CD4-positive, alpha-beta T cell treated with Interleukin-6 at 100 ng/mL for 8 hours (primary cell): Measurements from ENCODE around the gene CDH4.
"Not testable (repeated sequence)": the region's sequence is repeated elsewhere in the genome, so short reads cannot be mapped to it uniquely, and the experiment has no call there.

Experiments
- DNase-seq: peaks from one replicate; pipeline ENCODE4 v3.0.0-alpha.2; 2020; ENCODE audit warnings: mixed read lengths, low spot score

The CDH4 gene

DNA sequence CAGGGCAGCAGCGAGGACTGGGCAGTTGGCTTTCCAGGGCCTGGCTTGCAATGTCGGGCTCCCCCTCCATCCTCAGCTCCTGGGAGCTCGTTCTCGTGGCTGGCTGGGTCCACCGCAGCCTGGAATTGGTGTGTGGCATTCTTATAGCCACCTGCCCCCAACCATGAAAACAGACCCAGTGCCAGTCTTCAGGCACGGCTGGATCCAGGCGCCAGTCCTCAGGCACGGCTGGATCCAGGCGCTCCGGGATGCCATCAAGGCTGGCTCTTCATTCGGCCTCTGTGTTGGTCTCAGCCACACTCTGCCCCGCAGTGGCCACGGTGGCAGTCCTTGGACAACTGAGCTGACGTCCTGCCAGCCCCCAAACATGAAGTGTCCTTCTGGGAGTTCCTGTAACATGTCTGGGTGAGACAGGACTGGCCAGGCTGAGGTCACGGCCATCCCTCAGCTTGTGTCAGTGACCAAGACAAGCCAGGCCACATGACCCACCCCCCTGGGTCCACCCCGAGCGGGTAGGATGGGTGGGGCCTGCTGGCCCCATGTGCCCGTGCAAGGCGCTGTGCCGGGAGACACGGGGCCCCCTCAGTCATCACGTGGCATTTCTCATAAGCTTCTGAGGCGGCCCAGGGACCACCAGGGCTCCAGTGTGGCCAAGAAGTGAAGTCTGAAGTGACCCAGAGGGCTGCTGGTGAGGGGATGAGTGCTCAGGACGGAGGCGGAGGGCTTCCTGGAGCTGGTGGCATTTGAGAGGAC lies 714.6 kb downstream of the CDH4 start:
- no peak for DNase-seq

DNA sequence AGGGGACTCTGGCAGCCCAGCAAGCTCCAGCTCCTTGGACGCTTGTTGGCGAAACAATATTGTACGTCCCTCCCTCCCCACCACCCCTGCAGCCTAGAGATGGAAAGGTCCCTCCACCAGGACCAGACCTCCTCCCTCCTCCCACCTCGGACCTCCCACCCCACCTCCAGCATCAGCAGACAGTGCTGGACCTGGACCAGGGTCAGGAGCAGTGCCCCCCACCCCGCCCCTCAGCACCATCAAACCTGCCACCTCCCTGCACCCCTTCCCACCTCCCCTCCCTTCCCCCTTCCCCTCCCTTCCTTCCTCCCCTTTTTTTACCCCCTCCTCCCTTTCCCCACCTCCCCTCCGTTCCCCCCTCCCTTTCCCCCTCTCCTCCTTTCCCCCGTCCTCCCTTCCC lies 715.2 kb downstream of the CDH4 start:
- DNase-seq = no peak

DNA sequence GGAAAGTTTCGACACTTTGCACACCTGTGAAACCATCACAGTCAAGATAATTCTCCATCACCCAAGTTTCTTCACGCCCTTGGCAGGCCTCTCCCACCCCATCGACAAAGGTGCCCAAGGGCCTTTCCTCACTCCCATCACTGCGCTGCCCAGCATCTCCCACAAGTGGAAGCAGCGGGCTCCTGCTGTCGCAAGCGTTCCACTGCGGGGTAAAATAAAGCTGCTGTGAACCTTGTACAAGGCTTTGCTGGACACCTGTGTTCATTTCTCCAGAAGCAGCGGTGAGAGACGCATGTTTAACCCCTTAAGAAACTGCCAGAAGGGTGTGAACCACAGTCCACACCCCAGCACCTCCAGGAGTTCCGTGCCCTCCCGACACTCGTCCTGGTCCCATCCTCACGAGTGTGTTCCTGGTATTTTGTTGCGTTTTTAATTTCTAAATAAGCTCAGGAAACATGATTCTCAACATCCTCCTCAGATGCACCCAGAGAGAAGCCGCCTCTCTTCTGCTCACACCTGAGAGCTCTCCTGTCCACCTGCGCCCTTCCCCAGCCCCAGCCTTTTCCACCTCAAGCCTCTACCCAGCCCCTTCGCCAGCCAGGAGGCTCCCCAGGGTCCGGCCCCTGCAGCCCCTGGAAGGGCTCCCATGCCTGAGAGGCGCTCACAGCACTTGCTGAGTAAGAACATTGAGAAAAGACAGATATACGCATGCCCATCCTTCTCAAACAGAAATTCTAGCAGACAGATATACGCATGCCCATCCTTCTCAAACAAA lies 716.2 kb downstream of the CDH4 start:
- DNase-seq = no peak

DNA sequence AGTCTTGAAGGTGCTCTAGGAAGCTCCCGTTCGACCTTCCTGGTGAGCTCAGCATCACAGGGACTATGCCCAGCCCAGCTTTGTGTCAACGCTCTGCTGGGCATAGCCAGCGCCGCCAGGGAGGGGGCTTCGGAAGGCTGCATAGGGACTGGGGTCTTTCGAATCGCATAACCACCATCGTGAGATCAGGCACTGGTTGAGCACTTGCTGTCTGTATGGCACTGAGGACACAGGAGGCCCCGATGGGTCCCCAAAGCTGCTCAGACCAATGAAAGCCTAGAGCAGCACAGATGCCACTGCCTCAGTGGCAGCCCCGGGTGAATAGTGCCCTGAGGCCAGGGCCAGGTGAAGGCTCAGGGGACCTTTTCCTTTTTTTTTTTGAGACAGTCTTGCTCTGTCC lies 716.9 kb downstream of the CDH4 start:
- no peak for DNase-seq

DNA sequence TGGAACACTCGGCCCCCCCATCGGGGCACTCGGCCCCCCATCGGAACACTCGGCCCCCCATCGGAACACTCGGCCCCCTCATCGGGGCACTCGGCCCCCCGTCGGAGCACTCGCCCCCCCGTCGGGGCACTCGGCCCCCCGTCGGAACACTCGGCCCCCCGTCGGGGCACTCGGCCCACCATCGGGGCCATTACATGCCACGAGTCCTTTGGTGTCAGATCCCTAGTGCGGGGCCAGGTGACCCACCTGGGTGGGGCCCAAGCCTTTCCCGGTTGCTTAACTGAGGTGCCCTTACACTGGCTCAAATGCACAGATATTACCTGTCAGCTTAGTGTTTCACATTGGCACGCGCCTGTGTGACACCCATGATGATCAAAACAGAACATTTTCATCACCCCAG lies 717.7 kb downstream of the CDH4 start:
- DNase-seq = no peak

DNA sequence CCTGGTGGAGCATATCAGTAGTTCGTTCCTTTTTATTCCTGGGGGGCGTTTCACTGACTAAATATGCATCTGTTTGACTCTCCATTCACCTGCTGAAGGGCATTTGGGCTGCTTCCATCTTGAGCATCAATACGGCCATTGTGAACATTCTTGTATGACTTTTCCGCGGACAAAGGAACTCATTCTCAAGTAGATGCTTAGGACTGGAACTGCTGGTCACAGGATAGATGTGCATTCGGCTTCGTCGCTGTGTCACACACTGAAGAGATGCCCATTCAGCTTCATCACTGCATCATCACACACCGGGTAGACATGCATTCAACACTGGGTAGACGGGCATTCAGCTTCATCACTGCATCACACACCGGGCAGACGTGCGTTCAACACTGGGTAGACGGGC lies 718.3 kb downstream of the CDH4 start:
- DNase-seq = no peak

DNA sequence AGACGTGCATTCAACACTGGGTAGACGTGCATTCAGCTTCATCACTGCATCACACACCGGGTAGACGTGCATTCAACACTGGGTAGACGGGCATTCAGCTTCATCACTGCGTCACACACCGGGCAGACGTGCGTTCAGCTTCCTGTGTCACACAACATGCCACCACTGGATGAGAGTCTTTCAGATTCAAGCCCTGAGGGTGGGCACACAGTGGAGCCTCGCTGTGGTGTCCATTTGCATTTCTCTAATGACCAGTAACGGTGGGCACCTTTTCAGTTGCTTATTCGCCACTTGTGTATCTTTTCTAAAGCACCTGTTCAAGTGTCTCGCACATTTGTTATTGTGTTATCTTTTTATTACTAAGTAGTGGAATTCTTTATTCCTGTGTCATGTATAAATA lies 719.5 kb downstream of the CDH4 start:
- DNase-seq = not testable (repeated sequence)

DNA sequence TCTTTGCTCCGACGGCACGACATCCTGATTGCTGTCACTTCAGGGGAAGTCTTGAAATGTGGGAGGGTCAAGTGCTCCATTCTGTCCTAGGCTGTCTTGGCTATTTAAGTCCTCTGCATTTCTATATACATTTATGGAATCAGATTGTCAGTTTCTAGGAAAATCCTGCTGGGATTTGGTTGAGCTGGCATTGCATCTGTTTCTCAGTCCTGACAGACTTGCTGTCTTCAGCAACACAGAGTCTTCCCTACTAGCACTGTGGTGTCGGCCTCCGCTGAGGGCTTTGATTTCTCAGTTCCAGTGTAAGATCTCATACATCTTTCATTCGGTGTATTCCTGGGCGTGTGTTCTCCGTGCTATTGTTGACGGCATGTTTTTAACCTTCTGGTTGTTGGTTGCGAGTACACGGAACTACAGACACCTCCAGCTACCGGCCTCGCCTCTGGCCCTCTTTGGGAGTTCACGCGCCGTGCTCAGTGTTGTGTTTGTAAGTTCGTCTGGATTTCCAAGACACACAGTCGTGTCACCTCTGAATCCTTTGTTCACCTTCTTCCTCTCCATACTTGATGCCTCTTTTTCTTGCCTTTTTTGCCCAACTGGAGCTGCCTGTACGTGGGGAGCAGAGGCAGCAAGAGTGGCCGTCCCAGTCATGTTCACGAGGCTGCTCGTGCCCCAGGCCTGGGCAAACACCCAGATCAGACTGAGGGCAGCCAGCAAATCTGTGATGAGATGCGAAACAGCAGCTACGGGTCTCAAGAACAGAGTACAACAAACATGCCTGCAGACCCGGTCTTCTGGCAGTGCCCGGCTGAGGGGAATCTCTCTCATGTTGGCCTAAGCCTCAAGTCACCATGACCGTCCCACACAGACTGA lies 720.8 kb downstream of the CDH4 start:
- no peak for DNase-seq

DNA sequence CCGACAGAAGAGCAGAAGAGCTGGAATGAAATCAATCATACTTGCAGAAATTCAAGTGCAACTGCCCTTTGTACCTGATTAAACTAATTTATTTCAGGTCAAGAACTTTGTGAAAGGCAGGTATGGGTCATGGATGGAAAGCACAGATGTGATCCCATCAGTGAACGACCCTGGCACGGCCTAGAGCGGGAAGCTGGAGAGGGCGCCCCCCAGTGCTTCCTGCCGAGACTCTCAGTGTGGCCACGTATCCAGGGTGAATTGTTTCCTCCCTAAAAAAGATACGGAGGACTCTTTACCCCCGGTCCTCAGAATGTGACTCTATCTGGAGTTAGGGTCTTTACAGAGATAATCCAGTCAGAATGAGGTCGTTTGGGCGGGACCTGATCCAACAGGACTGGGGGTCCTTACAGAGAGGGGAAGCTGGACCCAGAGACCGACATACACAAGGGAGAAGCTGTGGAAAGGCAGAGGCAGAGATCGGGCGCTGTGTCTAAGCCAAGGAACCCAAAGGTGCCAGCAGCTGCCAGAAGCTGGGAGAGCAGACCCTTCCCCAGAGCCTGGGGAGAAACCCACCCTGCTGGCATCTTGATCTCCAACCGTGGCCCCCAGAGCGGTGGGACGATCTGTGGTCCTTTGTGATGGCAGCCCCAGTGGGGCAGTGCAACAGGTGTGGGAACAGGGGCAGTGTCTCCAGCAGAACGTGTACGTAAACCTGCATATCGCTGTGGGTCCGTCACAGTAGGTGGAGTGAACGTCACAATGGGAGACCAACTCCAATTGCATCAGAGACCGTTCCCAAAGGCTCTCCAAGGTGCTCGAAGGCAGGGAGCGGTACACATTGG lies 721.7 kb downstream of the CDH4 start:
- no peak for DNase-seq

DNA sequence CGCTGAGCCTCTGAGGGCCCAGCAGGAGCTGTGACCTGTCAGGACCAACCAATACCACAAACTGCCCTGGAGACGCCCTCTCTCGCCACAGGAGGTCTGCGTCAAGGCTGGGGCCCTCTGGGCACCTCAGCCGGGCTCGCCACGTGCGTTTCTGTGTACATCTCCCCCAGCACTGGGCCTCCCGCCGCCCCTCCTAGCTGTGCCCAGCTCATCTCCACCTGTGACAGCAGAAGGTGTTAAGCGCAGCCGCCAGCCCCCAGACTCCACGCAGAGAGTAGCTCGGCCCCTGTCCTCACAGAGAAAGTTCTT lies 722.2 kb downstream of the CDH4 start:
- DNase-seq = no peak

DNA sequence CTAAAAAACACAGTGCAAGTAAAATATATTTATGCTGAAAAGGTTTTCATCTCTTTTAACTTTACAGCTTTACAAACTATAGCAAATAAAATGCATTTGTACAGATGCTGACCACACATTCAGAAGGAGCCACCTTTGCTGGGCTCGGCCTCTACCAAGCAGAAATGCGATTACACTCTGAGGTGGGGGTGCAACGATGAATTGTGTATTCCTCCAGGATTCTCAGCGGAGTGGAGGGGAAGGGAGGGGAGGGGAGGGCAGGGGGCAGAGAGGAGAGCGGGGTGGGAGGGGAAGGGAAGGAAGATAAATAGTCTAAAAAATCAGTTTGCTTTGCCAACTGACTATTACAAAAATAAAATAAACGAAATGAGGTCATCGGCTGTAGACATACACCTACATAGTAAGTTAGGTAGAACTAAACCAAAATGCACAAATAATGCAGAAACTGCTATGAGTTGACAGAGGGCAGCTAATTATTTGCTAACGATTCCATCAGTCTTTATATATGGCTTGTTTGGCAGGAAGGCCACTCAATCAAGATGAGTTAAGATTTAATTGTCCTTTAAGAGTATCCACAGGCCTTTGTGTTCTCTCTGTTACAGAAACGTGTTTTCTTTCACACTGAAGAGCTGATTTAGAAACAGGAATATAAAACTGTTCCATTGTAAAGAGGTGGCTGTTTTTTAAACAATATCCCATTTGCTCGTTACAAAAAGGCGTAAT lies 723.5 kb downstream of the CDH4 start:
- no peak for DNase-seq

DNA sequence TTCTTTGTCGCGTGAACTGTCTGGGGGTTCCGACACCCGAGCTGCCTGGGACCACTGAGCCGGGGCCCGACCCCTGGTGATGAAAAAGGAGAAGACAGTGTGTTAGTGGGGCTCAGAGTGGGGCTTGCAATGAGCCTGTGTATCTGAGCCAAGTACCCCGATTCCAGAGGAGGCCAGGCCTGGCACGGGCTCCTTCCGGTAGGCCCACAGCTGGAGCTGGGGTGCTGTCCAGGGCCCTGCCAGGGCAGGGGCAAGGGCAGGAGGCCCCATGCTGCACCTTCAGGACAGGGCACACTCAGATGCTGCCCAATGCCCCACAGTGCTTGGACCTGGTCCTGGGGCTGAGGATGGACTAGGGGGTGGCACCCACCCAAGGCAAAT lies 724.2 kb downstream of the CDH4 start:
- DNase-seq = no peak

DNA sequence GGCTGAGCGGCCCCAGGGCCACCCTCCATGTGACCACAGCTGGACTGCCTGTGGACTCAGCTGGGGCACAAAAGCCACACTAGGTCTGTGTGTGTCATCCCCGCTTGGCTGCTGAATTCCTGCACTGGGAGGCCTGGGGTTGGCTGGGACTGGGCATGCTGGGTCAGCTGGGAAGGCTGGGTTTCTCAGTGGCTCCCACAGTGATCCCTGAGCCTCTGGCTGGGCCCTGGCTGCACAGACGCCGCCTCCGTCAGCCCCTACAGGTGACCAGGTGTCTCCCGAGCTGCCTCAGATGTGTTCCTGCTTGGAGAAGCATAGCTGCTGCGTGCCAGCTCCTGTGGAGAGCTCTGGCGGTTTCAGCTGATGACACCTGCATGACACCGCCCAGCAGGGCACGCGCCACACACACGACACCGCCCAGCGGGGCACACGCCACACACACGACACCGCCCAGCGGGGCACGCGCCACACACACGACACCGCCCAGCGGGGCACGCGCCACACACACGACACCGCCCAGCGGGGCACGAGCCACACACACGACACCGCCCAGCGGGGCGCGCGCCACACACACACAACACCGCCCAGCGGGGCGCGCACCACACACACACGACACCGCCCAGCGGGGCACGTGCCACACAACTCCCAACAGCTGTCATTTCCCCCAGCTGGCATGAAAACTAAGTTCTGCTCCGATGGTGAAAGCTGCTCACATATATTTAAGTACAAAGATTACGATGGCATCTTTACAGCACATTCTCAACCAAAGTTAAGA lies 724.8 kb downstream of the CDH4 start:
- DNase-seq = no peak

DNA sequence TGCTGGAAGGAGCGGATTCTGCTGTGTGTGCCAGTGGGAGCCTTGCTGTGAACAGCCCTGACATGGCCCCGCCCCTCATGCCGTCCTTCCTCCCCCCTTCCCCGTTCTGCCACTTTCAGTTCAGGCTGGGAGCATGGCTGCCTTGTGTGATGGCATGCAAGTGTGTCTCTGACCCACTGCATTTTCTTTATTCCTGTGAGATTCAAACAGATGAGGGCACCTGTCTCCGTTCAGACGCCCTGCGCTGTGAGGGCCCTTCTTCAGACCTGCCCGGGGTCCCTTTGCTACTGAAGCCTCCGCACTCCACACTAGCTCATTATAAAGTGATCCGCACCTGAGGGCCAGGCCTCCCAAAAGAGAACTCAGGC lies 725.3 kb downstream of the CDH4 start:
- no peak for DNase-seq

DNA sequence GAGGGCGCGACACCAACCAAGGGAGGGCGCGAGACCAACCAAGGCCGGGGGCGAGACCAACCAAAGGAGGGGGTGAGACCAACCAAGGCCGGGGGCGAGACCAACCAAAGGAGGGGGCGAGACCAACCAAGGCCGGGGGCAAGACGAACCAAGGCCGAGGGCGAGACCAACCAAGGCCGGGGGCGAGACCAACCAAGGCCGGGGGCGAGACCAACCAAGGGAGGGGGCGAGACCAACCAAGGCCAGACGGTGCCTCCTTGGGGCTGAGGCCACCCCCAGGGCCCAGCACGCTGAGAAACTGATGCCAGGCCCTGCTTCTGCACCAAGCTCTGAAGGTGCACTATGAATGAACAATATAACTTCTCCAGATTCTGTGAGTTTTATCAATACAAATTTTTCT lies 726.4 kb downstream of the CDH4 start:
- no peak for DNase-seq

DNA sequence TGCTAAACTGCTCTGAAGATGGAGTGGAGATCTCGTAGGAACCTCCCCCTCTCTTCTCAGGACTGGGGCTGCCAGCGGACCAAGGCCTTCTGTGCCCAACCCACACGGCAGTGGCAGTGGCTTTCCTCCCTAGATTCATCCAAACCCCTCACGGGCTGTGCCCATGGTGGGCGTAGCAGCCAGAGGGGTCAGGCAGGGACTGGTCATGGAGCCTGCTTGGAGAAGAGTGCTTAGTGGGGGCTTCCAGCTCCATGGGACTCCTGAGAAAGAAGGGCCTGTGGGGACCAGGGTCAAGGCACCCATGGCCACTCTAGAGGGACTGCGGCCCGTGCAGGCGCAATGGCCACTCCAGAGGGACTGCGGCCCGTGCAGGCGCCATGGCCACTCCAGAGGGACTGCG lies 727.0 kb downstream of the CDH4 start:
- no peak for DNase-seq

DNA sequence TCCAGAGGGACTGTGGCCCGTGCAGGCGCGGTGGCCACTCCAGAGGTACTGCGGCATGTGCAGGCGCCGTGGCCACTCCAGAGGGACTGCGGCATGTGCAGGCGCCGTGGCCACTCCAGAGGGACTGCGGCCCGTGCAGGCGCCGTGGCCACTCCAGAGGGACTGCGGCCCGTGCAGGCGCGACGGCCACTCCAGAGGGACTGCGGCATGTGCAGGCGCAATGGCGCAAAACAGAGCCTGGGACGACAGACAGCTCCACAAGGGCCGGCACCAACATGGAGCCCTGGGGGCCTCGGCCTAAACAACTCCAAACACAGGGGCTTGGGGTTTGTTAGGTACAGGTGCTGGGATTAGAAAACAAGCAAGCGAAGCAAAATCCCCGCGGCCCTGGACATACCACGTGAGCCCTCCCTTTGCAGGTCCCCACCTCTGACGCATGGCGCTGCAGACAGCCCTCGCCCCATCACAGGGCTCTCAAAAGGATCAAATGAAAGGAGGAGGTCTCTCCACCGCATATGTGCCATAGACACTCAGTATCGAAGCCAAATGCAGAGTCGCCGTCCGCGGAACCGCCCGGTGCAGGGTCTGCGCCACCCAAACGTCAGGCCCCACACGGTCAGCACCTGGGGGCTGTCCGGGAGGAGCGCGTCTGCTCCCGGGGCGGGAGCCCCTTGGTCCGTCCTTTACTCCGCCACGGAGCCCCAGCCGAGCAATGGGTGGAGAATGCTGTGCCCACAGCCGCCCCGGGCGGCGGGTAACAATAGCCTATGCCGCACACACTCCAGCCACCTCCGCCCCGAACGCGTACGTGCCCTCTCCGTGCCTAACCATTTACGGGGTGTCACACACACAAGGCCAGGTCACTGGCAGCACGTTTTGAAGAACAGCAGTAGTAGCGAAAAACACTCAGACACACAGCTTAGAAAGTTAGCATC lies 727.9 kb downstream of the CDH4 start:
- no peak for DNase-seq

DNA sequence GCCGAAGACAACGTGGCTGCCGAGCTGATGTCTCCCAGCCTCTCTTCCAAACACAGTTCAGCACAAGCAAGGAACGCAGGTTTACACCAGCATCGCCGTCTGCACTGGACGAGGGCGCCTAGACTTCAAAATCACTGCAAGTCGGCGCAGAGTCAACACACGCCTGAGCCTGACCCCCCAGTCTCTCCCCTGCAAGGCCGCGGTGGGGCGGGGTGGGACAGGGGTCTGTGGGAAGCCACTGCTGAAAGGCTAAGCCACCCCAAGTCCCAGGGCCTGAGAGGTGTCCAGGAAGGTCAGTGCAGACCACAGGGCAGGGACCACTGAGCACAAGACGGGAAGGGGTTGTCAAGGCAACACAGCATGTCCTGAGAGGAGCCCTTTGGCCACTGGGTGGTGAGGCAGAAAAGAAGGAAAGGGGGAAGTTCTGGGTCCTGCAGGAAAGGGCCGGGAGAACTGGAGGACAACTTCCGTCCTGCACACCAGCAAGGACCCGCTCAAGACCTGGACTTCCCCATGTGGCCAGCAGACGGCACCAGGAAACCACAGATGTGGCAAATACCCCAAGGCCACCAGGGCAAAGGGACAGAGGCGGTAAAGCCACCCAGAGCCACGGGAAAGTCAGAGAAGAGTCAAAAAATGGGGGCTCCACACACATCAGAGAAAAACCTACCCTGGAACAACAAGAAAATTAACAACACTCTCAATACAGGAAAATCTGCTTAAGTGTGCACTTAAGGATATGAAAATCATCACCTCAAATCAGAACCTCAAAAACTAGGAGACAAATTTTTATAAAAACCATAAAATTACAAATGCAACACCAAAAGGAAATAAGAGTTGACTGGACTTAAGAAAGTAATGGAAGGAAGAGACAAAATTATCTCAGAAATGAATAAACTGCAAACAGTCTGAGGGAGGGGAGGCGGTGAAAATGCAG lies 728.9 kb downstream of the CDH4 start:
- DNase-seq = no peak
